NCI-H1105 (cell line): Measurements from ENCODE around the gene LCT.
"Not testable (repeated sequence)": the region's sequence is repeated elsewhere in the genome, so short reads cannot be mapped to it uniquely, and the experiment has no call there.

Experiments
- DNase-seq: peaks from one replicate; lab custom pipeline; 2025; lab: John Stamatoyannopoulos, UW

The LCT gene

DNA sequence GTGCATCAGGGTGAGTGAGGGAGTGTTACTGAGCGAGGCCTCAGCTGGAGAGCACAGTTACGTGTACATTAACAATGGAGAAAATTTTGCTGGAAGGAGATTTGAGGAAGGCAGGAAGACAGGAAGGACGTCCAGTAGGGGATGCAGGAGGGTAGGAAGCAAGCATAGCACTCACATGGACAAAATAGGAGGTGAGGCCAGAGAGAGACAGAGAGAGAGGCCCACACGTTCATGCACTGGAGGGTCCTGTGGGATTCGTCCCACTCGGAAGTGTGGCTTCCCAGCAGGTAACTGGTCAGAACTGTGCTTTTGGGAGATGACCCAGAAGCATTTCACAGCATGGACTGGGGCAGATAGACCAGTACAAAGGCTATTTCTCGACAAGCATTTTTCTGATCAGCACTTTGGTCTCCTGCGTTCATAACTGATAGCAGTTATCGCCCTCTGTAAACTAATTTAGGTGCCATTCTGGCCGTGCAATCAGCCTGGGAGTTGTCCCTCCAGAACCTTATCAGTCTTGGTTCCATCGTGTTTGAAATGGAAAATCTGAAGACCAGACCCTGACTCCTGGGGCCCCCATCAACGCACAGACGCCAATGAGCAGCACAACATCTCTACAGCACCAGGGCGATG lies 5.7 kb downstream of the LCT start:
- DNase-seq: no peak

DNA sequence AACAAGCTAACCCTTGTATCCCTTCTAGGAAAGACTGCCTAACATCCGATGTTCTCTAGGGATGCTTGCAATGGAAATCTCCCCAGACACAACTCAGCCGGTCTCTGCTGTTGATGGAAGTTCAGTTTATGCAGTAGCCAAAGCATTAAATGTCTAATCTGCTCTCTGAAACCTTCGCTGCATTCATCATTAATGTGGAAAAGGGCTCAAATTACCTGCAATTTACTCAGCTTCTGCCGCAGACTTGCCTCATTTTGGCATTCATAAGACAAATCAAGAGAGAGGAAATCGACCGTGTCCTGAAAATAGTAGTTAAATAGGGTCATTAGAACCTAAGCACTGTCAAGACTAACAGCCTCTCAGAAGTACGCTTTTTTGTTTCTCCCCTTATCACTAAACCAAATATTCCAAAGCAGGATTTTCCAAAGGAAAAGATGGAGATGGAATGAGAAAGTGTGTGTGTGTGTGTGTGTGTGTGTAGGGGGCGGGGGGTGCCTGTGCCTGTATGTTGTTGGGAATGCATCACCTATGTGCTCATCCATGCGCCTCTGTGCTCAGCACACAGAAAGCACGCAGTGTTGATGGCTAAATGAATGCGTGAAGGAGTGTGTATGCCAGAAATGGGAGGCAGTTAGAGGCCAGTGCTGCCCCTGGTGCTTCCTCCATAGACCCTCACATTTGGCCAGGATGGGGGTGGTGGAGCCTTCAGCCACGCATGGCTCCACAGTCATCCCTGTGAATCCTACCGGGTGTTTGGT lies 7.4 kb downstream of the LCT start:
- peak; percentile 85 for DNase-seq

DNA sequence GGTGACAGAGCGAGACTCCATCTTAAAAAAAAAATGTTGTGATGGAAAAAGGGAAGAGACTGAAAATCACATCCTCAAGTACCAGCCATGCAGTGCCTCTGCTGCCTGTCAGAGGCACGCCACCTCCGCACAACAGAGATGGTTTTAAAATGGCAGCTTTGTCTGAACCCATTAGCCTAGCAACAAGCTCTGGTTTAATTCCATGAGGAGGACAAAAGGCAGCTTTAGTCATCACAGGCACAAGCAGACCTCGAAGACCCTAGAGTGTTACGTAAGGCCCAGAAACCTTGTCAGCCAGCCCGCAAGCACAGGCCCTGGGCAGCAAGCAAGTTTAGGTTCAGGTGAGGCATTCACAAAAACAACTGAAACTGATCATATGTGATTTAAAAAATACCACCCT lies 10.4 kb downstream of the LCT start:
- DNase-seq: no peak

DNA sequence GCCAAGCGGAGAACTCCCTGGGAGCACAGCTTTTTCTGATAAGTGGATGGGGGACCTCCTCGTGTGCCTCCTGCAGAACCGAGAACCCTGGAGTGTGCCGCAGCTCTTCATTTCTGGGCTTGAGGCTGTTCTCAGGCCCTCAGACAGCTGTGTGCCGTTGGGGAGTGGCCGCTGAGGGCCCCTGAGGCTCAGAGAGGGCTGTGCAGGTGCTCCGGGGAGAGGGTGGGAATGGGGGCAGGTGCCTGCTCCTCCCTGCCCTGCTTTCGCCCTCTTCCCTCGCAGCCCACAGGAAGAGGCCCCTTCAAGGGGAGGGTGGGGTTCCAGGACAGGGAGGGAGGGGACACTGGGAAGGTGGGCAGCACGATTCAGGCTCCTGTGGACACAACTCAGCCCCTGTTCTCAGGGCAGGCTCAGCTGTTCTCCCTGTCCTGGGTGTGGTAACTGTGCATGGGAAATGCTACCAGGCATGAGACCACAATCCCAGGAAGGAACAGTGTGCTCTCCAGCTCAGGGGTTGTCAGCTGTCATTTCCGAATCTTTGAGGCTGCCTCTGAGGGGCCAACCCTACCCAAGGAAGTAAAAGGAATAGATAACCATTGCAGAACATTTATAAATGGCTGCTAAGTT lies 11.3 kb downstream of the LCT start:
- no peak for DNase-seq

DNA sequence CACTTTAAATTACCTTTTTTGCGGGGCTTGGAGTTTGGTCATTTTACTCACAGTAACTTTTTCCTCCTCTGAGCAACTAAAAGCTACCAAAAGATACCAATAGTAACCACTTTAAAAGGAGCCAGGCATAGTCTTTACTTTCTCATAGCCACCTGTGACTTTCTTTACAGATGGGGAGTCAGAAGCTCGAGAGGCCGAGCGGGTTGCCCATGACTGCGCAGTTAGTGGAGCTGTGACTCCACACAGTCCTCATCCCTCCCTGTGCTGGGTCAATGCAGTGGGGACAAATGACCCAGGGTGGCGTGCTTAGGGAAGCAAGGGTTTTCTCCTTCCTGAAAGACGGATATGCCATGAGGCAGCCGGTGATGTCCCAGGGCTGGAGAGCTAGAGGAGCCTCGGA lies 11.9 kb downstream of the LCT start:
- DNase-seq: no peak

DNA sequence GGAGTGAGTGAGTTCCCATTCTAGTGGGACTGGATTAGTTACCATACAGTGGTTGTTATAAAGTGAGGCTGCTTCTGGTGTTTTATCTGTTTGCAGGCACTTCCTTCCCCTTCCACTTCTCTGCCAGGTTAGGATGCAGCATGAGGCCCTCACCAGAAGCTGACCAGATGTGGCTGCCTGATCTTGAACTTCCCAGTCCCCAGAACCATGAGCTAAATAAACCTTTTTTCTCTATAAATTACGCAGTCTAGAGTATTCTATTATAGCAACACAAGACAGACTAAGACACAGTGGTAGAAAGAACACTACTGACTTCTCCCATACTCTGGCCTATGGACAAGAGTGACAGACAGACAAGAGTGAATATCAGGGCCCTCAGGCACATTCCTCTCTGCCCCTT lies 14.1 kb downstream of the LCT start:
- DNase-seq: no peak

DNA sequence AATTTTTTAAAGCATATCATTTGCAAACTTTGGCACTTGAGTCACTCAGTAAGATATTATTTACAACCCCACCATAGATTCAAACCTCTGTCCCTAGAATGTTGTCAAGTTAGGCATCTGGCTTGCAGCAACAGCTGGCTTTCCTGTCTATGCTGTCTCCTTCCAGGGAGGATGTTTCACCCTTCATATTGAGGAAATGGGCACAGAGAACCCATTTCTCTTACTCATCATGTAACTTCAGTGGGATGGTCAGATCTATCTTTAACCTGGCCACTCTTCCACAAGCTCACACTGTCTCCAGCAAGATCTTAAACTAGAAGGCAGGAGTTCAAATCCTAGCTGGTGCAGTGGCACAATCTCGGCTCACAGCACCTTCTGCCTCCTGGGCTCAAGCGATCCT lies 15.8 kb downstream of the LCT start:
- no peak for DNase-seq

DNA sequence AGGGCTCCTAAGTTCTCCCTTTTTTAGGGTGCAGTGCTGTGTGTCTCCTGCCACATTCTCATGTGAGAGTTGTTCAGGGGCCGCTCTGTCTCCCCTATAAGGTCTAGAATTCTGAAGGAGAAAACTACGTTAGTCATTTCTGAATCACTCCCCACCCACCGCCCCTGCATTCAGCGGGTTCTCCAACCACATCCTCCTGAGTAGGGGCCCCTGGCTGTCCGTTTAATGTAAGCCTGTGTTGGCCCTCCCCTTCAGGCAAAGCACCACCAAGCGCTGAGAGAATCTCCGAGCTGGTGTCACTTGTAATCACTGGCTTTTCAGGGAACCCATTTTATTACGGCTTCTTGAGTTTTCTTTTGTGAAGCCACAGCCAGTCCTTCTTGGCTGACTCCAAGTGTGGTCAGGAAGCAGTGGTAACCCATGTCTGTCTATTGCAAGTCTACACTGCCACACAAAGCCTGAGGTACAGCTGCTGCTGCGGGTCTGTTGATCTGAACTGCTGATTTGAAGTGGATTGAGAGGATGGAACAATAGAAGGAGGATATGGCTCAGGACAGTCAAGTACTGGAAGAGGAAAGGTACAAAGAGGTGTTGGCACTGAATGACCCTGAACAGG lies 16.9 kb downstream of the LCT start:
- DNase-seq: no peak

DNA sequence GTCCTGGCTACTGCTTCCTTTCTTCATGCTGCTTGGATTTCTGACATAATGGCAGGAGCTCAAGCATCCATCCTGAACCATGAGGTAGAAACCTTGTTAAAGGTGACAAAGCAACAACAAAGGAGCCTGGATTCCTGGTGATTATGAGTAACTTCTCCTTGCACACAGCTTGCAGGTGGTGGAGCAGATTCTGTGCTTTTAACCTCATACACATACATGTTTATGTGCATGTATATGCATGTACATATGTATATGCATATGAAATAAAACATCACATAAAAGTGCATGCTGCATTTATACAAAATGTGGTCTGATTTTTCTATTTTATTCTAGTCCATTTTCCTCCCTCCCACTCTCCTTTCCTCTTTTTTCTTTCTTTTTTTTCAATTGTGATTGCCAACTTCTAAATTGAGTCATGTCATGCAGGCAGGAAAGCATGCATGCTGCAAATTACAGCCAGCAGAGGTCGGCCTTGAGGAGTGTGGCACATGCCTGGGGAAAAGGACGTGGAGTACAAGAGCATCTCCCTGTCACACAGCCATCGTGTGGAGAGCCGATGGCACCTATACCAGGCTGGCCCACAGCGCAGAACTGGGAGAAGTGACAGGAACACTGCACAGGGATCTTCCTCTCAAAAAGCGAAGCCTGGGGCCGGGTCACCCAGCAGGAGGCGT lies 17.9 kb downstream of the LCT start:
- no peak for DNase-seq

DNA sequence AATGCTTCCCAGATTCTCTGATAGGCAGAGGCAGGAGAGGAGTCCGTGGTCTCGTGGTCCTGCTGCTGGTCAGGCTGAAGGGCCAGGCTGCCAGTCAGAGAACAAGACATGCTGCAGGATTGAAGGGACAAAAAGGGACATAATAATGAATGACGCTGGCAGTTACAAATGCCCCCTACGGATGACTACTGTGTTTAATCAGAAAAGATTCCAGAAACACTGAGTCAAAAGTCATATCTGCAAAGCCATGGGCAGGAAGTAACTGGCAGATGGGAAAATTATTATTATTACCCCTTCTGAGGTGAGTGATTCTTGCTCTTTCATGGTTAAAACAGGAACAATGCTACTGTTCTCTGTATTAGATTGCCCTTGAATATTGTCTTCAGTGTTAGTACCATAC lies 19.0 kb downstream of the LCT start:
- DNase-seq: no peak

DNA sequence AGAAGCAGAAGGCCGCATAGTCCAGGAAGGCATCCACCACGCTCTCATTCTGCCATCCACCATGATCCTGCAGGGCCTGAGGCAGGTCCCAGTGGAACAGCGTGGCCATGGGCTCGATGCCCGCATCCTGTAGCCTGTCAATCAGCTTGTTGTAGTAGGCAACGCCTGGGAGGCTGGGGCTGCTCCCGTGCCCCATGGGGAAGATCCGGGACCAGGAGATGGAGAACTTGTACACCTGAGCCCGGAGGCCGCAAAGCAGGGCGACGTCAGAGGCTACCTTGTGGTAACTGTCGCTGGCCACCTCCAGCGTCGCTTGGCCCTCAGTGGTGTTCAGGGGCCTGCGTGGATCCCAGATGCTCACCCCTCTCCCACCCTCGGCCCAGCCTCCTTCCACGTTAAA lies 19.5 kb downstream of the LCT start:
- no peak for DNase-seq

DNA sequence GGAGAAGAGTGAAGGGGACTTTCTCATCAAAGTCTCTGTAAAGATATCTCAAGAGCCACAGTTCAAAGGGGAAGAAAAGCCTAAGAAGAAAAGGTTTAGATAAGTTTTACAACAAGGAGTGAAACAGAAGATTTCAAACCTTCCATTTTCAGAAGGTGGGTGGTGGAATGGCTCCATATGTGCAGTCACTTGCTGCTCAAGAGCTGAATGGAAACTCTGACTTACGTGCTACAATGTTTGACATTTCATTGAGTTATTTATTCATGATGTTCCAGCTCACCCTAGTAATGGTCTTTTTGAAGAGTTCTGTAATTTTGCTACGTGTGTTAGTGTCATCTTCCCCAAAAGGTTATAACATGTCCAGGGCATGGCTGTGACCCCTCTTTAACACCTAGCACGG lies 21.7 kb downstream of the LCT start:
- no peak for DNase-seq

DNA sequence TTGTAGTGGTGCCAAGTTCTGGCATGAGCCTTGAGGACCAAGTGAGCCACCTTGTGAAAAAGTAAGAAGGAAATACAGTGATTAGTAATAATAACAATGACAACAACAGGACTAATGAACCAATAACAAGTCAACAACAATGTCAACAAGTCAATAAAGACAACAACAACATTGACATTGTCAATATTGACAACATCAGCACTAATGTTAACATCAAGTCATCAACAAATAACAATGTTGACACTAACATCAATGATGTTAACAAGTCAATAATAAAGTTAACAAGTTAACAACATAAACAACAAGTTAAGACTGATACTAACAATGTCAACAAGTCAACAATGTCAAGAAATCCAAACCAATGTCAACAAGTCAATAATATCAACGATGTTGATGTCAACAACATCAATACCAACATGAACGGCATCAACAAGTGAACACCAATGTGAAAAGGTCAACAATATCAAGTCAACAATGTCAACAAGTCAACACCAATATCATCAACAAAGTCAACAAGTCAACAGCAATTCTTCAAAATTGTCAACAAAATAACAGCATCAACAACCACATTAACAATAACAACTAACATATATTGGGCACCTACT lies 24.0 kb downstream of the LCT start:
- no peak for DNase-seq

DNA sequence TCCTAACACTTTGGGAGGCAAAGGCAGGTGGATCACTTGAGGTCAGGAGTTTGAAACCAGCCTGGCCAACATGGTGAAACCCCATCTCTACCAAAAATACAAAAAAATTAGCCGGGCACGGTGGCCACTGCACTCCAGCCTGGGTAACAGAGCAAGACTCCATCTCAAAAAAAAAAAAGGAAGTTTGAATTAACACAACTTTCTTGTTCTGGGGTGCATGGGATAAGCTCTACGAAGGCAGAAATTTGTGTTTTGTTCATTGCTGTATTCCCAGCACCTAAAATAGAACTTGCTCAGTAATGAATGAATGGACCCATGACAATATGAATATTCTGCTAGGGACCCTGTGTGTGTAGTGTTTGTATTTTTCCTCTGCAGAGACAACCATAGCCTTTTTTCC lies 29.1 kb downstream of the LCT start:
- DNase-seq: not testable (repeated sequence)

DNA sequence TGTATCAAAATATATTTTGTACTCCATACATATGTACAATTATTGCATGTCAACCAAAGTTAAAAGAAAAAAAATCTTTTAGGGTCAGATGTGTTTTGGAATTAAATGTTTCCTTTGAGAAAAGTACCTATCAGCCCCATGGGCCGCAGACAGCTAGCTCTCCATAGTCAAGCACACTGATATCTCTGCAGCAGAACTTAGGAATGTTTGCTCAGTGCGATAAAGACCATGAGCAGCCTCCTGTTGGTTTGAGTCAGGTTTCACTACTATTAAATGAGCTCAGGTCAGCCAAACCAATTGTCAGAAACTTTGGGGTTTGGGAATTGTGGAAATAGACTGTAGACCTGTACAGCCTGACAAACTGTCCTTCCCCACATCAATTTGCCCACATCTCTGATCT lies 33.7 kb downstream of the LCT start:
- DNase-seq: no peak

DNA sequence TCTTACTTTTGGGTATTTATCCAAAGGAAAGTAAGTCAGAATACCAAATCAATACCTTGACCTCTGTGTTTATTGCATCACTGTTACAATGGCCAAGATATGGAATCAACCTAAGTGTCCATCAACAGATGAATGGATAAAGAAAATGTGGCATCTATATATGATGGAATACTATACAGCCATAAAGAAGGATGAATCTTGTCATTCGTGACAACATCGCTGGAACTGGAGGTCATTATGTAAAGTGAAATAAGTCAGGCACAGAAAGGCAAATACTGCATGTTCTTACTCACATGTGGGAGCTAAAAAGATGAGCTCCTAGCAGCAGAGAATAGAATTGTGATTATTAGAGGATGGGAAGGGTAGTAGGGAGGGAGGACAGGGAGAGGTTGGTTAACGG lies 34.6 kb downstream of the LCT start:
- no peak for DNase-seq

DNA sequence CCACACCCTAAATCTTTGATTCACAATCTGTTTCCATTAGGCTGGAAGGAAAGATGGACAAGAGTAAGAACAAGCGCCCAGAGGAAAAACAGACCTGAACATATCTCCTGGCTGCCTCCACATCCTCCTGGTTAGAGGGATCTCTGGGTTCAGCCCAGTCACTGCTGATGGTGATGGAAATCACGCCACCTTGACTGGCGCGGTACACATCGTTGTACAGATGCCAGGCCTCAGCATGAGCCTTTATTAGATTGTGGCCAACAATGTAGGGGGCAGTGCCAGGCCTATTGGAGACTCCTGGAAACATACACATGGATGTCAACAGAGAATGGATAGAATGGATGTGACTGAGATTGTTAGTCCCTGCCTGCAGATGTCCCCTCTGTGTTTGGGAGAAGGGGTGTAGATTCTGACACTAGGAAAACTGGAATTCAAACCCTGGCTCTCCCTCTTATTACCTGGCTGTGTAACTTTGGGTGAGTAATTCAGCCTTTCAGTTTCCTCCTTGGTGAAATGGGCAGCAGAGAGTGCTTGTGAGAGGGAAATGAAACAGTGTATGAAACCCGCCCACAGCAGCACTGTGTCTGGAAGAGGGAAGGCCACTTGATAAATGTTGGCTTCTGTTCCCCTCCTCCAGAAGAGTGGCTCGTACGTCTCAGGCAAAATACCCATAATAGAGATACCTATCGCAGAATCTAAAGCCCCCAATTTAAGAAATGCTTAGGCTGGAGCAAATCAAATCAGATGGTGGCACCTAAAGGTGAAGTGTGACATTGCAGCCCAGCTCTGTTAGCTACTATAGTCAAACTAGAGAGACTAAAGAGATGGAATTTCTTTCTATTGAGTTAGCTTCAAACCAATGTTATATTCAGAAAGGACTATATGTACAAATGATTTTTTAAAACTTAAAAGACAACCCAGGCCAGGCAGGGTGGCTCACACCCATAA lies 36.2 kb downstream of the LCT start:
- no peak for DNase-seq

DNA sequence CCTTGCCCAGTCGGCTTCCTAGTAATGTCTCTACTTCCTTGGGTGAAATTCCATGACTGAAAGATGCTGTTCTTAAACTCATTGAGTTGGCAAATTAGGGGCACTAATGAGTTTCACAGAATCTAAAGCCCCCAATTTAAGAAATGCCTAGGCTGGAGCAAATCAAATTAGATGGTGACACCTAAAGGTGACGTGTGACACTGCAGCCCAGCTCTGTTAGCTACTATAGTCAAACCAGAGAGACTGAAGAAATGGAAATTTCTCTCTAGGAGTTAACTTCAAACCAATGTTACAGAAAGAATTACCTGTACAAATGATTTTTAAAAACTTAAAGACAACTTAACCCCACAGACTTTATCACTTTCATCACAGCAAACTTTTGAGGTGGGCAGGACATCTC lies 37.2 kb downstream of the LCT start:
- DNase-seq: no peak

DNA sequence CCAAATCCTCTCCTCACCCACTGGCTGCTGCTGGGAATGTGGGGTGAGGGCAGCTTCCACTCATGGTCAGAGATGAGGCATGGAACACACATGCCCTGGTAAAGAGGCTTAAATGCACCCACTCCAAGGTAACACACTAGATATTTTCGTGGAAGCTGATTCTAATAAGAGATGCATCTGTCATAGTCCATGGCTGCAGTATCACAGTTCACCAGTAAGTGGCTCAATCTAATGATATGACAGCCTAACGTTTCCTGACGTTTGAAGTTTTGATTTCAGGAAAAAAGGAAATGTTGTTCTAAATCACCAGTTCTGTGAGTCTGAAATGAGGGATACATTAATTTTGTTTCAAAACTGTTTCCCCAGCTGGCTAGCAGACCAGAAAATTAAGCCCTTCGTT lies 38.2 kb downstream of the LCT start:
- no peak for DNase-seq

DNA sequence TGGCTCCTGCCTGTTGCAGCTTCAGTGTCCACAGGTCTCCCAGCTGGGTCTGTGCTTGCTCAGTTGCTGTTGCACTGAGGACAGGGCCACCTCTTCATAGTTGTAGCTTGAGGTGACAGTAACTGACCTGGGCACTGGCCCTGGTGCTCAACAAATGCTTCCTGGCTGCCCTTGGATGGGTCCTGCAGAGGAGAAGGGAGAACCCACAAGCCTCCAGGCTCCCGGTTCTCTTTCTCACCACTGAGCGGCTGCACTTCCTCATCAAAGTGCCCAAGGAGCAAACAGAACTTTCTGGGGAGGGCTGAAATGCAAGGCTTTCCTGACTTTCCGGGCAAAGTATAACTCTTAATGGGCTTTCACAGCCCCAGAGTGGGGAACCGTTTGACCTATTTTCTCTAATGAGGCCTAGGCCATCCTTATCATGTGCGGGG lies 38.7 kb downstream of the LCT start:
- DNase-seq: no peak
